Prostate gland (tissue), 2 donors: ENCODE data around the gene BTBD1. TPM values are rescaled to one million over a fixed set of nuclear protein-coding genes. Genes with fewer than 3 reads are reported as not detected.

Experiments
- DNase-seq: peaks from one replicate; pipeline ENCODE4 v3.0.0-alpha.2; 2019; ENCODE audit warnings: low spot score
- H3K27ac ChIP-seq, 2 donors: fragments of 200-600 bp; sonication (generic); 2 replicates each; pipeline ENCODE4 v1.5.1; 2017 to 2019
- H3K27me3 ChIP-seq: fragments of 200-600 bp; sonication (generic); replicated peaks from 2 replicates; pipeline ENCODE4 v1.5.1; 2019; ENCODE audit not compliant: insufficient read depth
- H3K36me3 ChIP-seq, 2 donors: fragments of 200-600 bp; sonication (generic); 1 replicate in 1 of 2; 2 replicates in 1 of 2; pipeline versions ENCODE4 v1.5.1 to v1.8.1; 2017 to 2019
- H3K4me1 ChIP-seq: fragments of 200-600 bp; sonication (generic); replicated peaks from 2 replicates; pipeline ENCODE4 v1.5.1; 2019
- H3K4me3 ChIP-seq, 2 donors: fragments of 200-600 bp; sonication (generic); 2 replicates each; pipeline ENCODE4 v1.5.1; 2017 to 2019
- H3K9me3 ChIP-seq: fragments of 200-600 bp; sonication (generic); 2 replicates; pipeline ENCODE4 v1.5.1; 2017
- CTCF ChIP-seq, 4 experiments: fragments of 200-600 bp in 2 of 4; fragments of 450-650 bp in 2 of 4; sonication (generic) in 2 of 4; IDR thresholded peaks; 1 replicate in 3 of 4; 2 replicates in 1 of 4; pipeline ENCODE4 v1.5.1; 2016 to 2019; ENCODE audit warnings: antibody characterized with exemption in 4 of 4, mild to moderate bottlenecking in 2 of 4, moderate library complexity in 2 of 4
- POLR2A ChIP-seq: fragments of 450-650 bp; IDR thresholded peaks from one replicate; pipeline ENCODE4 v1.6.1; 2016; ENCODE audit warnings: antibody characterized with exemption, mild to moderate bottlenecking
- POLR2AphosphoS5 ChIP-seq: sonication (generic); formaldehyde crosslinking; IDR thresholded peaks from one replicate; pipeline ENCODE4 v1.6.1; 2017; ENCODE audit warnings: antibody characterized with exemption
- WGBS: methylation state at CpG from one replicate; pipeline ENCODE4 v1.1.5; 2018; 5-methylcytosine and 5-hydroxymethylcytosine counted together
- intact Hi-C: fragments of 100-400 bp; cut with DNase I; formaldehyde crosslinking; loops from one replicate; pipeline ENCODE4 v1.14.2; 2022
- total RNA-seq, 2 donors: library from RNA; depleted of rRNA; stranded (reverse); fragments of >200 nt; gene quantifications; one replicate each; pipeline ENCODE4 v1.1.0, GENCODE V29; 2016

The BTBD1 gene
- total RNA-seq, 2 donors from 2014 or later, result 56.6 to 71.3 TPM

- Histone ChIP-seq H3K27ac (no peak overlapping the region), H3K9me3 (no peaks in the 10 kb centered on the region), H3K36me3 (no peaks in the 10 kb centered on the region), H3K27me3 (no peaks in the 10 kb centered on the region), H3K4me1 (no peaks in the 10 kb centered on the region), H3K4me3 (no peak overlapping the region)
- intact Hi-C loops, result no loop called here
- WGBS, result 86% methylated on average over 4 of the region's 4 CpGs
- TF ChIP-seq CTCF (IDR thresholded peaks at IDR 0.05) (no peak), POLR2AphosphoS5 (no peak), POLR2A (no peak)
- no peak for DNase-seq
Measured at GRCh38 chr15:83104141-83104540, 37.1 kb upstream of the BTBD1 start.

- no peak for DNase-seq
- Histone ChIP-seq H3K9me3 (no peaks in the 10 kb centered on the region), H3K27me3 (no peaks in the 10 kb centered on the region), H3K36me3 (no peaks in the 10 kb centered on the region), H3K4me3 (no peak overlapping the region), H3K4me1 (no peaks in the 10 kb centered on the region), H3K27ac (no peak overlapping the region)
- no peak for TF ChIP-seq POLR2AphosphoS5
- no peak for TF ChIP-seq CTCF (IDR thresholded peaks at IDR 0.05)
- TF ChIP-seq POLR2A, result no peak
- intact Hi-C loops, result no loop called here
- WGBS, result 46% methylated on average over 2 of the region's 2 CpGs
Measured at GRCh38 chr15:83102346-83102745, 35.3 kb upstream of the BTBD1 start.

GRCh38 chr15:83100097-83100646 lies 33.1 kb upstream of the BTBD1 start:
- intact Hi-C loops, result no loop called here
- Histone ChIP-seq H3K4me1 (no peaks in the 10 kb centered on the region), H3K36me3 (no peaks in the 10 kb centered on the region), H3K9me3 (no peaks in the 10 kb centered on the region), H3K27ac (no peak overlapping the region), H3K27me3 (no peaks in the 10 kb centered on the region), H3K4me3 (no peak overlapping the region)
- WGBS, result 81% methylated on average over 2 of the region's 2 CpGs
- TF ChIP-seq CTCF (IDR thresholded peaks at IDR 0.05) (no peak), POLR2AphosphoS5 (no peak), POLR2A (no peak)
- no peak for DNase-seq

- intact Hi-C loops, result no loop called here
- WGBS, result 77% methylated on average over 2 of the region's 2 CpGs
- no peaks in the 10 kb centered on the region for H3K9me3 ChIP-seq
- no peak for DNase-seq
- H3K27ac ChIP-seq, result no peak overlapping the region
- no peaks in the 10 kb centered on the region for H3K27me3 ChIP-seq
- TF ChIP-seq POLR2A, result no peak
- TF ChIP-seq POLR2AphosphoS5, result no peak
- no peak for TF ChIP-seq CTCF (IDR thresholded peaks at IDR 0.05)
- H3K4me3 ChIP-seq, result no peak overlapping the region
- no peaks in the 10 kb centered on the region for H3K4me1 ChIP-seq
- H3K36me3 ChIP-seq, result no peaks in the 10 kb centered on the region
Measured at GRCh38 chr15:83099290-83099689, 32.2 kb upstream of the BTBD1 start.

GRCh38 chr15:83098079-83098478 lies 31.0 kb upstream of the BTBD1 start:
- DNase-seq, result no peak
- Histone ChIP-seq H3K27me3 (no peaks in the 10 kb centered on the region), H3K4me1 (no peaks in the 10 kb centered on the region), H3K4me3 (no peak overlapping the region), H3K9me3 (no peaks in the 10 kb centered on the region), H3K27ac (no peak overlapping the region), H3K36me3 (no peaks in the 10 kb centered on the region)
- intact Hi-C loops, result no loop called here
- TF ChIP-seq POLR2A (no peak), POLR2AphosphoS5 (no peak), CTCF (IDR thresholded peaks at IDR 0.05) (no peak)
